Peyer's patch (tissue), 4 donors: ENCODE data around the gene ZBTB46.

ENCODE experiments used
- CTCF ChIP-seq, 6 experiments: fragments of 450-650 bp in 4 of 6; fragments of 200-600 bp in 2 of 6; sonication (generic) in 1 of 6; IDR thresholded peaks; one replicate each; pipeline ENCODE4 v1.5.1; 2017 to 2019; ENCODE audit warnings: antibody characterized with exemption in 6 of 6, mild to moderate bottlenecking in 3 of 6, moderate library complexity in 1 of 6
- POLR2A ChIP-seq, 2 donors: fragments of 450-650 bp; IDR thresholded peaks; one replicate each; pipeline ENCODE4 v1.5.1; 2017; ENCODE audit warnings: antibody characterized with exemption in 2 of 2, mild to moderate bottlenecking in 2 of 2, moderate library complexity in 2 of 2

GRCh38 chr20:63822276-63822696, 8.8 kb downstream of the ZBTB46 start:
- TF ChIP-seq CTCF (IDR thresholded peaks at IDR 0.05) (no peak), POLR2A (IDR thresholded peaks at IDR 0.05) (no peak)
